ENCODE results near the gene ZNF77.

DNA sequence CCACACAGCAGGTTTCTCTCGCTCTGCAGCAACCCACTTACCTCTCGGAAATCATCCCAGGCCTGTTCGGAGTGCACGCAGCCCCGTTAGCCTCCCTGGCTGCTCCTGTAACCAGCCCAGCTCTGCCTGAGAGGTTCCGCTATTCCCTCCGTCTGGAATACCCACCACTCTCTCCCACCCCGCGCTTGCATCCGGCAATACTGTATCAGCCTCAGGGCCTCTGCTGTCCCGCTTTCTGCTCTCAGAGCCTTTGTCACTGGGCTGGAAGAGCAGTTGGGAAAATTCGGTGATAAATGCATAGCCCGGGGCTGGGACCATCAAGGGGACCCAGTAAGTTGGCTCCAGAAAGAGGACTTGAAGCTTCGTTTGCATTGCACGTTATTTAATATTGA lies 31.8 kb upstream of the ZNF77 start:
- TF ChIP-seq, protein P1, sequence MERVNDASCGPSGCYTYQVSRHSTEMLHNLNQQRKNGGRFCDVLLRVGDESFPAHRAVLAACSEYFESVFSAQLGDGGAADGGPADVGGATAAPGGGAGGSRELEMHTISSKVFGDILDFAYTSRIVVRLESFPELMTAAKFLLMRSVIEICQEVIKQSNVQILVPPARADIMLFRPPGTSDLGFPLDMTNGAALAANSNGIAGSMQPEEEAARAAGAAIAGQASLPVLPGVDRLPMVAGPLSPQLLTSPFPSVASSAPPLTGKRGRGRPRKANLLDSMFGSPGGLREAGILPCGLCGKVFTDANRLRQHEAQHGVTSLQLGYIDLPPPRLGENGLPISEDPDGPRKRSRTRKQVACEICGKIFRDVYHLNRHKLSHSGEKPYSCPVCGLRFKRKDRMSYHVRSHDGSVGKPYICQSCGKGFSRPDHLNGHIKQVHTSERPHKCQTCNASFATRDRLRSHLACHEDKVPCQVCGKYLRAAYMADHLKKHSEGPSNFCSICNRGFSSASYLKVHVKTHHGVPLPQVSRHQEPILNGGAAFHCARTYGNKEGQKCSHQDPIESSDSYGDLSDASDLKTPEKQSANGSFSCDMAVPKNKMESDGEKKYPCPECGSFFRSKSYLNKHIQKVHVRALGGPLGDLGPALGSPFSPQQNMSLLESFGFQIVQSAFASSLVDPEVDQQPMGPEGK (tag by site-specific recombination; IDR thresholded peaks at IDR 0.05): no peak
- TF ChIP-seq ZSCAN16 (tag by site-specific recombination; IDR thresholded peaks at IDR 0.05): no peak
- no peak for TF ChIP-seq ZNF121 (tag by site-specific recombination; IDR thresholded peaks at IDR 0.05)
- no peak for TF ChIP-seq HOXA7 (CRISPR knock-in tag; IDR thresholded peaks at IDR 0.05; ENCODE audit: borderline replicate concordance)
- TF ChIP-seq, protein P2, sequence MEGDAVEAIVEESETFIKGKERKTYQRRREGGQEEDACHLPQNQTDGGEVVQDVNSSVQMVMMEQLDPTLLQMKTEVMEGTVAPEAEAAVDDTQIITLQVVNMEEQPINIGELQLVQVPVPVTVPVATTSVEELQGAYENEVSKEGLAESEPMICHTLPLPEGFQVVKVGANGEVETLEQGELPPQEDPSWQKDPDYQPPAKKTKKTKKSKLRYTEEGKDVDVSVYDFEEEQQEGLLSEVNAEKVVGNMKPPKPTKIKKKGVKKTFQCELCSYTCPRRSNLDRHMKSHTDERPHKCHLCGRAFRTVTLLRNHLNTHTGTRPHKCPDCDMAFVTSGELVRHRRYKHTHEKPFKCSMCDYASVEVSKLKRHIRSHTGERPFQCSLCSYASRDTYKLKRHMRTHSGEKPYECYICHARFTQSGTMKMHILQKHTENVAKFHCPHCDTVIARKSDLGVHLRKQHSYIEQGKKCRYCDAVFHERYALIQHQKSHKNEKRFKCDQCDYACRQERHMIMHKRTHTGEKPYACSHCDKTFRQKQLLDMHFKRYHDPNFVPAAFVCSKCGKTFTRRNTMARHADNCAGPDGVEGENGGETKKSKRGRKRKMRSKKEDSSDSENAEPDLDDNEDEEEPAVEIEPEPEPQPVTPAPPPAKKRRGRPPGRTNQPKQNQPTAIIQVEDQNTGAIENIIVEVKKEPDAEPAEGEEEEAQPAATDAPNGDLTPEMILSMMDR (tag by site-specific recombination; IDR thresholded peaks at IDR 0.05): no peak
- TF ChIP-seq ZBTB20 (tag by site-specific recombination; IDR thresholded peaks at IDR 0.05): peak; percentile 98
- no peak for TF ChIP-seq MYNN (tag by site-specific recombination; IDR thresholded peaks at IDR 0.05; ENCODE audit: borderline replicate concordance)

Measured in HEK293 (cell line).